ENCODE data around the gene QRICH1.
A peak's percentile ranks its signal among the peaks of the same experiment; 100 is the strongest.

The QRICH1 gene

GRCh38 chr3:49035281-49035680 is 58.6 kb downstream of the QRICH1 start:
- no peak for DNase-seq (ENCODE audit: extremely low read depth in 1 of 2, low read depth in 1 of 2)

- DNase-seq (ENCODE audit: extremely low read depth in 1 of 2, low read depth in 1 of 2): no peak
Measured at GRCh38 chr3:49034650-49035049, 59.2 kb downstream of the QRICH1 start.

DNA sequence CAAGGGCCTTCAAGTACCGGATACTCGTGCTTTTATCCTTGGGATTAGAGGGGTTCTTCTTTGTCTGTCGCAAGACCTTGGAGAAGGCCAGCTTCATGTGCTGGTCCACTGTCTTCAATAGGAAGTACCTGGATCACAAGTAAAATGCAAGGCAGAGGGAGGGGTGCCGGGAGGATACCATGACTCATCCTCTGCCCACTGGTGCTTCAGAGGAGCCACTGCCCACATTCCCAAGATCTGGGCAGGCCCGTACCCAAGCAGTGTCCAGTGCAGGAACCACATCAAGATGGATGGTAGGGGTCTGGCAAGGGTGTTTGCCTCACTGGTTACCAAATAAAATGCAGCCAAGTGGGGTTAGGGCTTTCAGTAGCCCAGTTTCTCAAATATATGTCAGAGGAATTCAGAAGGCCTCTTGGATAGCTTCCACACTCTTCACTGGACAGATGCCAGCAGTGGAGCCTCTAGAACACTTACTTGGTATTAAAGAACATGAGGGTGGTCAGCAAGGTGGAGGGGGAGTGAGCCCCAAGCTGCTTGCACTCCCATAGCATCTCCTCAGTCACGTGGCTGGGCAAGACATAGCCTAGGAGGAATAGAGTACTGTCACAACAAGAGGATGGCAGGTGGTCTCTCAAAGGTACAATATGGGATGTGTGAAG is 61.1 kb downstream of the QRICH1 start:
- no peak for DNase-seq (ENCODE audit: extremely low read depth in 1 of 2, low read depth in 1 of 2)

DNA sequence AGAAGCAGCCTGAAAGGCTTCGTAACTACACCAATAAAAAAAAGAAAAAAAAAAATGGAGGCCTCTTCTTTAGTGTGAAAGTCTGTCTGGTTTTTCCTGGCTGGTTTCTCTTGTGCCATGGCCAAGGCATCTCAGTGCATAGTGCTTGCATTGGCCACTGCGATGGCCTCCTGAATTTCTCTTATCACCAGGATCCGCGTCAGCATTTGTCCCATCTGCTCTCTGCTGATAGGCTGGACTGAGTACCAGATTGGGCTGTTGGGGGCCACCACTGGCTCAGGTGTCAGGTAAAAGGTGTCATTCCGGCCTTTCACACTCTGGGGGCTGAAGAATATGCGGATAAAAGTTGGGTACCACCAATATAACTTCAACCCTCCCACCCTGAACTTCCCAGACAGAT is 63.5 kb downstream of the QRICH1 start:
- DNase-seq (ENCODE audit: extremely low read depth in 1 of 2, low read depth in 1 of 2): no peak

DNA sequence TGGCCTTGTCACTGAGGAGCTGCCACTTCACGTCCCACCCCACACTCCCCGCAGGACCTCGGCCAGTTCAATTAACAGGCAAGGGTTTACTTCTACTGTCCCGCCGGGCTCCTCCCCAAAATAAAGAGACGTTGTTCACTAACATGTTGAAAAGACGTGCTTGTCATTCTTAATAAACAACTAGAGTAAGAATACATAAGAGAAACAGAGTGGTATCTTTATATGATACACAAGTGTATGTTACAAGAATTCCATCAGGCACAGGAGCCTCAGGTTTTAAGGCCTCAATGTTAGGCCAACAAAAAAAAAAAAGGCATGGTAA is 64.3 kb downstream of the QRICH1 start:
- DNase-seq (ENCODE audit: extremely low read depth in 1 of 2, low read depth in 1 of 2): no peak

DNA sequence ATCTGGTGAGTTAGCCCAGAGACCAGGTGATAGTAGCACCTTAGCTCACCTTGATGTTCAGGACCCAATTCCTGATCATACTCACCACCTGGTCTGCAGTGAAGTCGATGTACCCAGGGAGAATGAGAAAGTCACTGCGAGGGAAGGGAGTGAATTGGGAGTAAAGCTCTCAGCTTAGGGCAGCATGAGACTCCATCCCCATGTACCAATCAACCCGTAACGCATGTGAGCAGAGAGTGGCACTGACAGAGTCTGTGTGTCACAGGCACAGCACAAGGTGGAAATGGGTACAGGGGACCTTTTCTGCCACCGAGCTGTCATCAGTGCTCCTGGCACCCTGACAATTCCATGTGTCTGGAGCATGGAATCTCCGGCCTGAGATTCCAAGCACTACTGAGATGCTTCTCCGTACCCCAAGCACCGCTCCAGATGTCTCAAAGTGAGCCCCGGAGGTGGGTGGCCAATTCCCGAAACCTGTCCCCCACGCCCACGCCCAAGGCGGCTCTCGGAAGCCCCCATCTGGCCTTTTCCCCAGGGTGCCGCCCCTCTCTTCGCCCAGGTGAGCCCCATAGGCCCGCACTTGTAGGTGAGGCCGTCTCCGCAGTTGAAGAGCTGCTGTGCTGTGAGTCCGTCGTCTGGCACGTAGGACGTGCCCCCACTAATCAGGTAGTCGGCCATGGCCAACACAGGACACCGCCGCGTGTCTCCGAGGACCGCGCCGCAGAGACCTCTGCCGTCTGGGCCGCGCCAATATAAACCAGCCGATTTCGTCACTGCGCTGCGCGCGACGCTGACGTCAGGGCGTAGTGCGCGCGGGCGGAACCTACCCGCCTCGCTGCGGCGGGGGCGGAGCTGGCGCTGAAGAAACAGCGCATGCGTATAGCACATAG is 65.0 kb downstream of the QRICH1 start, which contains the start of gene IMPDH2:
TSS of gene IMPDH2 (minus strand) at position 726 of the 890 bp plus-strand sequence. CDS start at position 678, 48 bp downstream.
- DNase-seq (ENCODE audit: extremely low read depth in 1 of 2, low read depth in 1 of 2): peak; percentile 74 to 87

GRCh38 chr3:49028298-49028672 is 65.6 kb downstream of the QRICH1 start:
- DNase-seq (ENCODE audit: extremely low read depth in 1 of 2, low read depth in 1 of 2): no peak

- DNase-seq (ENCODE audit: extremely low read depth in 1 of 2, low read depth in 1 of 2): no peak
Measured at GRCh38 chr3:49027634-49028033, 66.2 kb downstream of the QRICH1 start.

GRCh38 chr3:49026536-49026935 is 67.3 kb downstream of the QRICH1 start:
- DNase-seq (ENCODE audit: extremely low read depth in 1 of 2, low read depth in 1 of 2): no peak

- no peak for DNase-seq (ENCODE audit: extremely low read depth in 1 of 2, low read depth in 1 of 2)
Measured at GRCh38 chr3:49025793-49026520, 67.9 kb downstream of the QRICH1 start.

DNA sequence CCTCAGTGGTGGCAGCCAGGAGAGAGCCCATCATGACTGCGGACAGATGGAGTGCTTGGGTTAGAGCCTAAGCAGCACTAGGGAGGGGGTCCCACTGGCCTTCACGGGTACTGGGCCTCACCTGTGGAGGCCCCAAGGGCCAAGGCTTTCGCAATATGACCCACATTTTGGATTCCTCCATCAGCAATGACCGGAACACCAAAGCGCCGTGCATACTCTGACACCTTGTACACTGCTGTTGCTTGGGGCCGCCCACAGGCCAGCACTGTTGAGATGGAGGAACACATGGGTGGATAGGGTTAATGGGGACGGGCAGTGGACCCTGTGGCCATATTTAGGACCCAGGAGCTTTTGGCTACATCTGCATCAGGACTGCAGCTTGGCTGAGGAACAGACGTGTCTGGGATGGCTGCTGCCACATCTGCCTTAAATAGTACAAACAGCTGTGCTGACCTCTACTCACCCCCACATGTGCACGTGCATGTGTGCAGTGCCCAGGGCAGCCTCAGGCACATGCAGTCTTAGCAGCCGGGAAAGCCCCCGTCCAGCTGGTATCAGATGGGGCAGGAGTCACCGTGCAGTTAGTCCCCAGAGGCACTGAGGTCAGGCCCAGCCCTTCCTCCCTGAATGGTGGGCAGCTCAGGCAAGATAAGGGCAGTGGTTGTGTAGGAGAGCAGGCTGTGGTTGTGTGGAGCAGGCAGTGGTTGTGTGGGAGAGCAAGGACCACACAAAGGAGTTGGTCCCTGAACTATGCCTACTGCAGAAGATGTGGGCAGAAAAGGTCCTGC is 68.7 kb downstream of the QRICH1 start:
- no peak for DNase-seq (ENCODE audit: extremely low read depth in 1 of 2, low read depth in 1 of 2)

DNA sequence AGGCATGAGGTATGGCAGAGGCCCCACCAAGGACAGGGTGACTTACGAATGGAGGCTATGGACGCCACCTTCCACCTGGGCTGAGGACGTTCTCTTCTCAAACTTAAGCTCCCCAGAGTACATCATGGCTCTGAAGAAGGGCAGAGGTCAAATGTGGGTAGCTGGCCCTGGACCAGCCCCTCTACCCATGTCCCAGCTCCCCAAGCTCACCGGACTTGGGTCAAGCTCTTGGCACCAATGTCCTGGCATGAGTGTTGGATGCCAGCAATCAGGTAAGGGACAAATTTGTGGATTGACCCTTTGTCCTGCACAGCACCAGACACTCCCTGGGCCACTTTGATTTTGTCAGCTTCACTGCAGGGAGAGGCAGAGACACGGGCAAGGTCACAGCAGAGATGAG is 69.4 kb downstream of the QRICH1 start:
- no peak for DNase-seq (ENCODE audit: extremely low read depth in 1 of 2, low read depth in 1 of 2)

GRCh38 chr3:49023775-49024174 is 70.1 kb downstream of the QRICH1 start:
- DNase-seq (ENCODE audit: extremely low read depth in 1 of 2, low read depth in 1 of 2): no peak

DNA sequence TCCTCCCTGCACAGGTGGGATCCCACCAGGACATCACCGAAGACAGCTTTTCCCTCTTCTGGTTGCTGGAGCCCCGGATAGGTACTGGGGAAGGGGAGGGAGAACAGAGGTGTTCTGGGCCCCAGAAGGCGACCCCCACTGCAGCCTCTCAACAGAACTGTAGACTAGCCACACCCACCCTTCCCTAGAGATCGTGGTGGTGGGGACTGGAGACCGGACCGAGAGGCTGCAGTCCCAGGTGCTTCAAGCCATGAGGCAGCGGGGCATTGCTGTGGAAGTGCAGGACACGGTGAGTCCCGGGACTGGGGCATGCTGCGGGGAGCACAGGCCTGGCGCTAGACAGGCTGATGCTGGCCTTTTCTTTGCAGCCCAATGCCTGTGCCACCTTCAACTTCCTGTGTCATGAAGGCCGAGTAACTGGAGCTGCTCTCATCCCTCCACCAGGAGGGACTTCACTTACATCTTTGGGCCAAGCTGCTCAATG is 71.1 kb downstream of the QRICH1 start:
- DNase-seq (ENCODE audit: extremely low read depth in 1 of 2, low read depth in 1 of 2): no peak

GRCh38 chr3:49021813-49022687 is 71.8 kb downstream of the QRICH1 start, which contains the start of gene NDUFAF3:
TSS of gene NDUFAF3 (plus strand) at chr3:49022121. CDS start at chr3:49022145, 24 bp downstream.
- DNase-seq (ENCODE audit: extremely low read depth in 1 of 2, low read depth in 1 of 2): peak; percentile 73 to 89

DNA sequence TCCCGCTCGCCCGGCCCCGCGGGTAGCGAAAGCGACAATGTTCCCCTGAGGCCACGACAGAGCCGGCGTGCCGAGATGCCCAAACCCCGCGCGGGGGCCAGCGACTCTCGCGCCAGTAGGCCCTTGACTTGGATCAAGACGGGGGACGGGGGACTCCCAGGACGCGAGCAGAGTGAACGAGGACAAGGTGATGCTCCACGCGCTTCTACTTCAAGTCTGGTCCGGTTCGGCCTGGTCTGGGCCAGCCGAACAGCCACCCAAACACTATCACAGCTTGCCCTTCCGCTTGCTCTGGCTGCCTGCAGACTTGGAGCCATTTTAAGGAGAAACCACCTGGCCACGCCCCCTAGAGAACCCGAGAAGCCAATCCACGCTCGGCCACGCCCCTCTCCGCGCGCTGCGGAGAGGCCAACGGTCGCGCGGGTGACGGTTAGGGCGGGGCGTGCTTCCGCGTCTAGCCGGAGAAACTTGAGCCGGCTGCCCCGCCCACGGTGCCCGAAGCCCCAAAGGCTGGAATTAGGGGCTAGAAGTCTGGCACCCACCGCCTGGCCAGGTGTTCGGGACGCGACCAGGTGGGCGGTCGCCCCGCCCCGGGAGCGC is 72.6 kb downstream of the QRICH1 start:
- DNase-seq (ENCODE audit: extremely low read depth in 1 of 2, low read depth in 1 of 2): peak; percentile 97 to 98

DNA sequence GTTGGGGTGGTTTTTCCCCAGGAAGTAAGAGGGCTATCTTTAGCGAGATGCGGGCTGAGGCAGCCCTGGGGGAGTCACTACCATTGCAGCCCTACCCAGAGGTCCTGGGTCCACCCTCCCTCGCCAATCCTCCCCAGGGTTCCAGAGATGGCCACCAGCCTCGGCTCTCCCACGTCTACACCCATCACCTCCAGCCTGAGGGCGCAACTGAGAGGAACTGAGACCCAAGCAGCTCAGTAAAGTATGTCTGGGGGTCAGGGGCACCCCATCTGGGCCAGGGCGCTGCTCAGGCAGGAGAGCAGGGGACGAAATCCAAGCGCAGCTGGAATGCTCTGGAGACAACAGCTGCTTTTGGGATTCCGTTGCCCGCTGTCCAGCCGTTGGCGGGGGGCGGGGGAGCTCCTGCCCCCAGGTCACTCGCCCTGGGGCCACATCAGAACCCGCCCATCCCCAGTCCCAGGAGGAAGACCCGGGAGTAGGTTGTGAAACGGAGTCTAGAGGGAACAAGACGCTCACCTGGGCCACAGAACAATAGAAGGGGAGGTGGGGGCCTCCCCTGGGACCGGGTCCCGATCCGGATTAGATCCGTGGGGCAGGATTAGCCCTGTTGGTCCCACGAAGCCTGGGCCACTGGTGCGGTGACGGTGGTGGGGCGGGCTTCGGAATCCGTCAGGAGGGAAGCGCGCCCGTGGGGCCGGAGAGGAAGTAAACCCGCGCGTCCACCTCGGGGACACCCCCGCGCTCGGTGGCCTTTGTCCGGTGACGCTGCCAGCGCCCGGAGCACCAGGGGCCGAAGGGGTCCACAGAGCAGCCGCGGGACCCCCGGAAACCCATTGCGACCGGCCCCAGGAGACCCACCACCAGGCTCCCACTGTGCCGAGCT is 73.3 kb downstream of the QRICH1 start:
- no peak for DNase-seq (ENCODE audit: extremely low read depth in 1 of 2, low read depth in 1 of 2)

DNA sequence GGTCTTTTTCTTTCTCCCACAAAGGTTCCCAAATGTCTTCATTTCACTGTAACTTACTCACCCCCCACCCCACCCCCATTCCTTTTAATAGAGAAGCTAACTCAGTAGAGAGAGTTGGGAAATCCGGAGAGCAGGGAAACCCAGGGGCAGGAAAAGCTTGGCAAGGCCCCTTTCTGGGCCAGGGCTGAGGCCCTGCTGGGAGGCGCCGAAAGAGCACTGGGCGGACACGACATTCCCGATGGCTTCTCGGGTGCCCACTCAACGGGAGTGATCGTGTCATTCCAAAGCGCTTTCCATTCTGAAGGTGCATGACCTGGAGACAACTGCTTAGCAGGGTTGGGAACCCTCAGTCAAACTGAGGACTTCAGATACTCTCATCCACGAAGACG is 73.9 kb downstream of the QRICH1 start:
- DNase-seq (ENCODE audit: extremely low read depth in 1 of 2, low read depth in 1 of 2): no peak

Measured in activated CD8-positive, alpha-beta memory T cell treated with anti-CD3 and anti-CD28 coated beads for 1 hour (primary cell).